DMS153 (cell line): ENCODE measurements around the gene SNX32.

Experiments
- DNase-seq: peaks from one replicate; lab custom pipeline; 2025; lab: John Stamatoyannopoulos, UW

Gene SNX32

DNA sequence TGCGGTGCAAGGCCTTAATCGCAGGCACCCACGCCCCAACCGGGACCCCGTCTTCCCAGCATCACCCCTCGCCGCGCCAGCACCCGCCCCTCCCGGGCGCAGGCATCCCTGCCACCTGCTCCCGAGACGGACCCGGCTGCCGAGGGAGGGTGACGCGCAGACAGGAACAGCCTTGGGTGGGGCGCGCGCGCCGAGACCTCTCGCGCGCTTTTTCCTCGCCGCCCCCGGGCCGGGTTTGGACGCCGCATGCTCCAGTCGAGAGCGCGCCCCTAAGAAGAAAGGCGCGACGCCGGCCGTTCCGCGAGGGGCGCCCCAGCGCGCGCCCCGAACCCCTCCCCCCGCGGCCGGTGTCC, 23.7 kb downstream of the SNX32 start:
- DNase-seq: no peak

DNA sequence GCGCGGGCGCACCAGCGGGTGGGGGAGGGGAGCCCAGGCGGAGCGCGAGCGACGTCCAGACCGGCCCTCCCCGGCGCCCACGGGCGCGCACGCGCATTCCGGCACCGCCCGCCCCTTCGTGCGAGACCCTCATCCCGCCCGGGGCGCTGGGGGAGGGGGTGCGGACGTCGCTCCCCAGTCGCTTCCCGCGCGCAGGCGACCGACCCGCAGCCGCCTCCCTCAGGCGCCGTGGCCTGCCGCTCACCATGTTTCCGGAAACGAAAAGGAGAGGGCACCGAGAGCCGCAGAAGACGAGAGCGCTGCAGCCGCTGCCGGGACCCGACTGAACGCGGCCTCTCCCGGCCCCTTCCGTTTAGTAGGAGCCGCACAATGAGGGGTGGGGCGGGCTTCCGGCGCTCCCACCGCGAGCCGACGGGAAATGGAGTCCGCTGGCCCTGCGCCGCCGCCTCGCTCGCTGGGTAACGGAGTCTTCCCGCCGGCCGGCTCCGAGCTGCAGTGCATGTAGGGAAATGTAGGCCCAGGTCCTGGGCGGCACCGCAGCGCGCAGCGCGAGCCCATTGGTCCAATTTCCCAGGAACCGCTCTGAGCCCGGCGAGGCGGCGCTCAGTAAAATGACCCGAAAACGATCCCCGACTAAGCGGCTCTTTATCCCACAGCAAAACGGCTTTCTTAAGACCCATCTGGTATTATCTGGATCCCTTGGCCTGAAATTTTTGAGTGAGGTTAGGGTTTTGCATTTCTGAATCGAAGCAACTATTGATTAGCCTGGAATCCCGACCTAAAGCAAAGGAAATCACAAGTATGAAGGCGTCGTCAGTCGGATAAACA, 24.3 kb downstream of the SNX32 start, which contains the start of gene CFL1:
CFL1 (minus strand) TSS at position 328 of the 828 bp plus-strand sequence; CDS start at position 247, 81 bp downstream.
- DNase-seq: peak; percentile 97

DNA sequence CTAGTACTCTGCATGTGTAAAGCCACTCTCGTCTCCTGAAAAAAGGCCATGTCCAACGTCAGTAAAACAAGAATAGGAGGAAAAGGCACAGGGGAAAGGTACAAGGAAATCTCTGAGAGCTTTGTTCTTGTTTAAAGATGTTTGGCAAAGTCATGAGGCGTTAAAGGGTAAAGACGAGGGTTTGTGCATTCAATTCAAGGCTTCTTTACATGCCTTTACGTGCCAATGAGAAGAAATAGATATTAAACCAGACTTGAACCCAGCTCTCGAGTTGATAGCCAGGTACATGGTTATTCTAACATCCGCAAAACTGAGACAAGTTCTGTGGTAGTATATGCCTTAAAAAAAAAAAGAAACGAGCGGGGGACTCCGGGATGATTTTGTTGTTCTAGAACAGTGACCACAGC, 24.9 kb downstream of the SNX32 start:
- DNase-seq: no peak

DNA sequence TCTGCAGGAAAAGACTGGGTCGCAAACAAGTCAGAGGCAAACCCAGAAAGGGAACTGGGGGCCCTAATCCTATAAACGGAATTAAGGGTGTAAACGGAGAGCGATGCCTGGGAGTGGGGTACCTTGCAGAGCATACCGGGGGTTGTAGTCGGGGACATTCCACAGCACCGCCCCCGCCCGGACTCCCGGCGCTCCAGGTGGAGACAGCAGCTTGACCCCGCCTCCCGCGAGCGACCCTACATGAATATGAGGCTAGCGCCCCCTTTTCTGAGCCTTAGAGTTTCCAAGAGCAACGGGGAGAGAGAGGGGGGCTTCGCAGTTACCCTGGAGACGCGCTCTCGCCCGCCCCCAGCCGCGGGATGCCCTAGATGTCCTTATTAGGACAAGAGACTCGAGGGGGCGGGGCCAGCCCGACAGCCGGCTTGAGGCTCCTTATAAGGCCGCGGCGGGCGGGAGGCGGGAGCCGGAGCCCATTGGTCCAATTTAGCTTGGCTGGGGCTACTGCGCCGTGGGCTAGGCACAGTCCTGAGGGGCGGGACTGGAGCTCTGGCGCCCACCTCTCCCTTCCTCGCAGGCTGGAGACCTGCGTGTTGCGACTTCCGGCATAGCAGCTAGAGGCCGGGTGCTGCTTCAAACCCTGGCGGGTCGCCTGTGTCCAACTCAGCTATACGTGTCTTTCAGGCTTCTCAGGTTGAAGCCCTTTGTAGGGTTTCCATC, 25.5 kb downstream of the SNX32 start:
- peak; percentile 98 for DNase-seq

DNA sequence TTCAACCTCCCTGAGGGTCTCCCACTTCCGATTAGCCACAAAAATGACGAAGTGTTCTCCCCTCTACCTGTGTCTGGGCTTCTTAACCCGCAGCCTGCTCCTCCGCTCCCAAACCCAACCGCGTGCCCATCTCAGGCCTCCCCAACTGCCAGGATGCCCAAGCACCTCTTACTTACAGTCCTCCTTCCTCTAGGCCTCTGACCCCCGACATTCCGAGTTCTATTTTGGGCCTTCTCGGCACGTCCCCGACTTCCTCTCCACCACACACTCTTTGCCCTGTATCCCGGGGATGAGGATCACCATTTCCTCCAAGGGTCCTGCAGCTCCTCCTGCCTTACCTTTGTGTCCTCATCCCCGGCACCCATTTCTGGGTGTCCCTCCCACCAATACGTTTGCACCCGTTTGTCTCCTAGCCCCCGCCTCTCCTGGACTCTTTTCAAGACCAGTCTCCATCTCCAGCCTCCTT, 26.1 kb downstream of the SNX32 start:
- no peak for DNase-seq

DNA sequence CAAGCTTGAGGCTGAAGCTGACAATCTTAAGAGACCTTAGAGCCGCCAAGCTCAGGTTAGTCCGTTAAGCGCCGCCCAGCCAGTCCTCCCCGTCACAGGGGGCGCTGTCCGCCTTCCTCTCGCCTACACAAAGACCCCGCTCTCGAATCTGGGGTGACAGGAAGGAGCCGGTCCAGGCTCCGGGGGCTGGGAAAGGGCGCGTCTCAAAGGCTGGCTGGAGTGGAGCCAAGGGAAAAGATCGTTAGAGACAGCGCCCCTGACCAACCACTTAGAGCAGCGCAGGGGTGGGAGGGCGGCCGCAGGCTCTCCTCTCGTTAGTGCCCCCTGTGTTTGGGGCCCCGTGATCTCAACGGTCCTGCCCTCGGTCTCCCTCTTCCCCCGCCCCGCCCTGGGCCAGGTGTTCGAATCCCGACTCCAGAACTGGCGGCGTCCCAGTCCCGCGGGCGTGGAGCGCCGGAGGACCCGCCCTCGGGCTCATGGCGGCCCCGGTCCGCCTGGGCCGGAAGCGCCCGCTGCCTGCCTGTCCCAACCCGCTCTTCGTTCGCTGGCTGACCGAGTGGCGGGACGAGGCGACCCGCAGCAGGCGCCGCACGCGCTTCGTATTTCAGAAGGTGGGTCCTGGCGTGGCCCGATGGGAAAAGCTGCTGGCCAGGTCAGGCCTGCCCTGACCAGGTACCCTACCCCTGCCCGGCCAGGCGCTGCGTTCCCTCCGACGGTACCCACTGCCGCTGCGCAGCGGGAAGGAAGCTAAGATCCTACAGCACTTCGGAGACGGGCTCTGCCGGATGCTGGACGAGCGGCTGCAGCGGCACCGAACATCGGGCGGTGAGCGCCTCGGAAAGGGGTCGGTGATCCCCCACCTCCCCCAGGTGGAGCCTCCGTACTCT, 26.8 kb downstream of the SNX32 start, which contains the start of gene MUS81:
MUS81 (plus strand) TSS at position 156 of the 887 bp plus-strand sequence; CDS start at position 477, 321 bp downstream.
- peak; percentile 93 for DNase-seq

DNA sequence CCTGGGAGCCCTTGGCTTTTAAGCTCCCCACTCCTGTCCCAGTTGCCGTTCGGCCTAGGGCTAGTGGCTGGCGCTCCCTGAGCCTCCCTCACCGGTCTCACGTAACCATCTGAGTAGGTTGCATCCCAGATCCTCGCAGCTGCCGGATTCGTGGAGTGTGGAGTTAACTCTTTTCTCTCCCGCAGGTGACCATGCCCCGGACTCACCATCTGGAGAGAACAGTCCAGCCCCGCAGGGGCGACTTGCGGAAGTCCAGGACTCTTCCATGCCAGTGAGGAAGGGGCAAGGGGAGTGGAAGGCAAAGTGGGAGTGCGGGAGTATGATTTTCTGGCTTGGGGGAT, 27.4 kb downstream of the SNX32 start:
- DNase-seq: no peak

DNA sequence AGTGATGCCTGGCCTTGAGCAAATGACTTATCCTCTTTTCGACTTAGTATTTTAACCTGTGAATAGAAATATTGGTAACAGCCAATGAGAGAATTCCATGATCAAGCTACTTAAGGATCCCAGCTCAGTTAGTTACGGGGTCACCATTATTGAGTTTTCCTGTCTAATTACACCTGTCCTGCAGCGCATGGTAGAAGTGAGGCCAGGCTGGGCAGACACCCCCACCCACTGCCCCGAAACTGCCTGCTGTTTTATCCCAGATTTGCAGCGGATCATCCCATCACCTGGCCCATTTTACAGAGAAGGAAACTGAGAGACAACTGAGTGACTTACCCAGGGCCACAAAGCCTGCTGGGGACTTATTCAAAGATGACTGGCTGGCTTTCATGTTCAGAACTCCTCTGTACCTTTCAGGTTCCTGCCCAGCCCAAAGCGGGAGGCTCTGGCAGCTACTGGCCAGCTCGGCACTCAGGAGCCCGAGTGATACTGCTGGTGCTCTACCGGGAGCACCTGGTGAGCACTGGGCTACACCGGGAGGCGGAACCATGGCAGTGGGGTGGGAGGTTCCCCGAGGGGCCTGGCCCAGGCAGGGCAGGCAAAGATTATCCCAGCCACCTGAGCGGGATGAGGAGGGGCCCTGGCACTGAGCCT, 27.9 kb downstream of the SNX32 start:
- DNase-seq: no peak

DNA sequence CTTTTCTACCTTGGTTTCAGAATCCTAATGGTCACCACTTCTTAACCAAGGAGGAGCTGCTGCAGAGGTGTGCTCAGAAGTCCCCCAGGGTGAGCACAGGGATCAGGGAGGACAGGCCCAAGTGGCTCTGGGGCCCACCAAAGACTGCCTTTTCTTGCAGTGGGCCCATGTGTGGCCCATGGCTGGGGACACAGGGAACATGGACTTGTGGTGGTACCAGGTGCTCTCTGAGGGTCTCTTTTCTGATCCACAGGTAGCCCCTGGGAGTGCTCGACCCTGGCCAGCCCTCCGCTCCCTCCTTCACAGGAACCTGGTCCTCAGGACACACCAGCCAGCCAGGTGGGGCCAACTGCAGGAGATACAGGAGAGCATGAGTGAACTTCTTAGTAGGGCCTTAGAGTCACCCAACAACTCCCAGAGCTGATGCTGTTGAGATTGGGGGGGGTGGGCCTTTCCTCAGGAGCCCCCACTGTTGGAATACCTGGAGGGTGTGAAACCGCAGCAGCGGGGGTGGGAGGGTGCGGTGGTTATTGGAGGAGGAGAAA, 28.5 kb downstream of the SNX32 start:
- no peak for DNase-seq

DNA sequence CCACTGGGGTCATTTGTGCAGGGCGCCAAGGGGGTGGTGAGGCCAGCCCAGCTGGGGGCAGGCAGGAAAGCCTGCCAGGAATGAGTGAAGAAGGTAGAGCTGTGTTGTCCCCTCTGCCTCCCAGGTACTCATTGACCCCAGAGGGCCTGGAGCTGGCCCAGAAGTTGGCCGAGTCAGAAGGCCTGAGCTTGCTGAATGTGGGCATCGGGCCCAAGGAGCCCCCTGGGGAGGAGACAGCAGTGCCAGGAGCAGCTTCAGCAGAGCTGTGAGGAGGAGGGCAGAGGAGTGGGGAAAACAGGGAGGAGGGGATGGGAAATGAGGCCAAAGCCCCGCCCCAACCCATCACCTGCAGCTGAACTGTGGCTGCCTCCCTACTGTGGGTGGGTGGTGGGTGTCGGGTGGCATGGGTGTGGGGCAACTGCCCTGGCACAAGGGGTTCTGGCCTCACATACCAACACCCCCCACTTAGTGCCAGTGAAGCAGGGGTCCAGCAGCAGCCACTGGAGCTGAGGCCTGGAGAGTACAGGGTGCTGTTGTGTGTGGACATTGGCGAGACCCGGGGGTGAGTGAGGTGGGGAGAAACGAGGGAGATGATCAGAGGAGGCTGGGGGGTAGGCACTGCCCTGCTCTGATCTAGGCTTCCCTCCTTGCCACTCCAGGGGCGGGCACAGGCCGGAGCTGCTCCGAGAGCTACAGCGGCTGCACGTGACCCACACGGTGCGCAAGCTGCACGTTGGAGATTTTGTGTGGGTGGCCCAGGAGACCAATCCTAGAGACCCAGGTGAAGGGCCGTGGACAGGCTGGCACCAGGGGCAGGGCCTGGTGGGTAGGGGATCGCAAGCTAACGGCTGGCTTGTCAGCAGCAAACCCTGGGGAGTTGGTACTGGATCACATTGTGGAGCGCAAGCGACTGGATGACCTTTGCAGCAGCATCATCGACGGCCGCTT, 29.5 kb downstream of the SNX32 start:
- DNase-seq: no peak

DNA sequence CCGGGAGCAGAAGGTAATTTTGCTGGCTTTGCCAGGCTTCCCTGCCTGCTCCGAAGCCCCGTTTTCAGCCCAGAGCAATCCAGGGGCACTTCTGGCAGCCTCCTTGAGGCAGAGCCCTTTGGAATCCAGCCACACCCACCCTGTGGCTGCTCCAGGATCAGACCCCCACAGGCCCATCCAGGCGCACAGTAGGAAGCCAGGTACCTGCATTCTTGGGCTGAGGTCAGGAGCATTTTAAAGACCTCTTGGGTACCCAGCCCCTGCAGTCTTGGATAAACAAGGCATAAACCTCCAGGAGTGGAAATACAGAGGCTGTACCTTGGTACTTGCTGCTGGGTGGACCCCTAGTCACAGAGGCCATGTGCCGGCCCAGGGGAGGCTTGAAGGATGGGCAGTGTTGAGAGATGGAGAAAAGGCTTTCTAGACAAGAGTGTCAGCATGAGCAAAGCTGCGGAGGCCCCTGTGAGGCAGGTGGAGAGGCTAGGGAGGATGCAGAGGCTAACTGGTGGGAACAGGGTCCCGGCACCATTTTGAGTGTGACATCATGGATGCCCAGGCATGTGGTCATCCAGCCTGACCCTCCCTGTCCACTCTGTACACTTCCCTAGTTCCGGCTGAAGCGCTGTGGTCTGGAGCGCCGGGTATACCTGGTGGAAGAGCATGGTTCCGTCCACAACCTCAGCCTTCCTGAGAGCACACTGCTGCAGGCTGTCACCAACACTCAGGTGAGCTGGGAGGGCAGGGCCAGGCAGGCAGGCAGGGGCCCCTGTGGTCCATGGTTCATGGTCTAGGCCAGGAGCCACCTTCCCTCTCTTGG, 30.3 kb downstream of the SNX32 start:
- DNase-seq: no peak

DNA sequence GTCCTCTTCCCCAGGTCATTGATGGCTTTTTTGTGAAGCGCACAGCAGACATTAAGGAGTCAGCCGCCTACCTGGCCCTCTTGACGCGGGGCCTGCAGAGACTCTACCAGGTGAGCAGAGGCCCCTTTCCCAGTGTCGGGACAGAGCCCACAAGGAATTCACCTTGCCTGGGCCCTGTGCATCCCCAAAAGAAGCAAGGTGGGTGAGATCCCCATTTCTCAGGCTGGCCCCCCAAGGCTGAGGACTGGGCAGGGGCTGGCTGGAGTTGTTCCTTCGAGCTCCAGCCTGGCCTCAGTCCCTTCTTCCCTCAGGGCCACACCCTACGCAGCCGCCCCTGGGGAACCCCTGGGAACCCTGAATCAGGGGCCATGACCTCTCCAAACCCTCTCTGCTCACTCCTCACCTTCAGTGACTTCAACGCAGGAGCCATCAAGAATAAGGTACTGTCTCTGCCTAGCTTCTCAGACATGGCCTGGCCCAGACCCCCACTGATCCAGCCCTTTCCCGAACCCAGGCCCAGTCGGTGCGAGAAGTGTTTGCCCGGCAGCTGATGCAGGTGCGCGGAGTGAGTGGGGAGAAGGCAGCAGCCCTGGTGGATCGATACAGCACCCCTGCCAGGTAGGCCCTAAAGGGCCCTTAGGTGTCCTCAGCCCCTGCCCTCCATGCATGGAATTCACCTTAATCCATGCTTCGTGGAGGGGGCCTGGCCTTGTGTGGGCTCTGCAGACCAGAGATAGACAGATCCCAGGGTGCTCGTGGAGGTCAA, 31.1 kb downstream of the SNX32 start:
- DNase-seq: no peak

DNA sequence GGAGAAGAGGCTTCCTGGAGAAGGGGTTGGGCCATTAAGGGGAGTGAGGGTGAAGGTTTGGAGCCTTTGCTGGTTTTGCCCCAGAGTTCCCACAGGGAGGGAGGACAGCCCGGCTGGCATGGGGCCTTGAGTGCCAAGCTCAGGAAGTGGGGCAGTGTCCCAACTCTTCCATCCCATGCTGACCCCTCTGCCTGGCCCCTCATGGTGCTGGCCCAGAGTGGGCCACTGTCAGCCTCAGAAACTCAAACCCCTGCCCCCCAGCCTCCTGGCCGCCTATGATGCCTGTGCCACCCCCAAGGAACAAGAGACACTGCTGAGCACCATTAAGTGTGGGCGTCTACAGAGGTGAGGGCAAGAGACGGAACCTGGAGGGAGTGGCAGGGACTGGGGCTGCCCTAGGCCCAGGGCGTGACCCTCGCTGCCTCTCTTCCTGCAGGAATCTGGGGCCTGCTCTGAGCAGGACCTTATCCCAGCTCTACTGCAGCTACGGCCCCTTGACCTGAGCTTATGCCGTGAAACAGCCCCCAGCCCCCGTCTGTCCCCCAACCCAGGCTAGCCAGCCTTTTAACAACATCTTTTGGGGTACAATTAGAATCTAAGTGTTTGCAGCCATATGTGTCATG, 31.9 kb downstream of the SNX32 start:
- DNase-seq: no peak

DNA sequence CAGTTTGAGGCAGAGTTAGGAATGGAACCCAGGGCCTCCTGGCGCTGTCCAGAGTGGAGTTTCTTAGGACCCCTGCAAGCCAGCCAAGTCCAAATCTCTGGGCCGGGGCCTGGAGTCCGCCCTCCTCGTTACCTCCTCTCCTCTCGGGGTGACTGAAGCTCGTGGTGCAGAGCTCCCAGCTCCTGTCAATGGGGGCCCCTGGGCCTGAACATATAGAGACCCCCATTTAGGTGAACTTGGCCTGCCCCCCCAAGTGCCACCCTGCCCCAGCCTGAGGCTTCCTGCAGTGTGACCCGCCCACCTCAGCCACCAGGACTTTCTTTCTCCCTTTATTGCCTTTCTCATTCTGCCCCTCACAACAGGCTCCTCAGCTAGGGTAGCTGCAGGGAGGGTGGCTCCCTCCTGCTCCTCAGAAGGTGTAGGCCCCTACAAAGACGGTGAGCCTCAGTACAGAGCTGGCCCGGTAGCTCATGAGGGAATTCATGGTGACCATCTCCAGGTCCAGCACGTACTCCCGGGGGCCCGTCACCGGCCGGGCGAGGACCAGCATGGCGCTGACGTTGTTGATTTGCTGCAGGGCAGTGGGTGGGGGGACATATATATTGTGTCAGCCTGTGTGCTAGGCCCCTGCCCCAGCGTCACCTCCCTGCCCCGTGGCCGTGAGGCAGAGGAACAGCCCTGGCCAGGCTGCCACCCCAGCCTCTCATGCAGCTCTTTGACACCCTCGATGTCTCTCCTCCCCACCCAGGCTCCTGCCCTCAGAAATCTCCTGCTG, 32.9 kb downstream of the SNX32 start:
- no peak for DNase-seq

DNA sequence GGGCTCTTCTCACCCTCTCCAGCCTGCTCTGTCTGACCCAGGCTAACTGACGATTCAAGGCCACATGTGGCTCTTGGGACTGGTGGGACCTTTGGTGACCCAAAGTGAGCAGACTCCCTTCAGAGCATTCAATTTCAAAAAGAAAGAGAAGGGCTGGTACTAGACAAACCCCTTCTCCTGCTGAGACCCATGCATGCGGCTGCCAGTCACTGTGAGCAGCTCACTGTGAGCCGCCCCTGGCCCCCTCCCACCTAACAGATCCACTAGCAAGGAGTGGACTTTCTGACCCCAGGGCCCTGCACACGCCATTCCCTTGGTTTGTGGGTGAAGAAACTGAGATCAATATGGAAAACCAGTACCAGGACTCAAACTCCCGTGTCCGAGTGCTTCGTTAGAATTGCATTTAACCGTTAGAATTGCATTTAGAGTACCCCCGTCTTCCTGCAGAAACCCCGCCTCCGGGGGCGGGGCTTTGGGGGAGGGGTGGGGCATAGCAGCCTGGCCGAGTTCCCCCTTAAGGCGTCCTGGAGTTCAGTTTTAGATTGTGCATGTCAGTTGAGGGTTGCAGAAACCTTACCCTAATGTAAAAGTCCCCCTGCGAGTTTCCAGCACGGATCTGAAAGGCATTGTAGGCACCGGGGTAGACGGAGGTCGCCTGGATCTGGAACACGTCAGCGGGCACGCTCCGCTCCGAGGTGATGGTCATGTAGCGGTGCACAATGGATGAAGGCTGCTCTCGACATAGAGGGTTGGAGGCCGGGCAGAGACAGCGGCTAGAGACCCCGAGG, 33.7 kb downstream of the SNX32 start:
- DNase-seq: no peak

DNA sequence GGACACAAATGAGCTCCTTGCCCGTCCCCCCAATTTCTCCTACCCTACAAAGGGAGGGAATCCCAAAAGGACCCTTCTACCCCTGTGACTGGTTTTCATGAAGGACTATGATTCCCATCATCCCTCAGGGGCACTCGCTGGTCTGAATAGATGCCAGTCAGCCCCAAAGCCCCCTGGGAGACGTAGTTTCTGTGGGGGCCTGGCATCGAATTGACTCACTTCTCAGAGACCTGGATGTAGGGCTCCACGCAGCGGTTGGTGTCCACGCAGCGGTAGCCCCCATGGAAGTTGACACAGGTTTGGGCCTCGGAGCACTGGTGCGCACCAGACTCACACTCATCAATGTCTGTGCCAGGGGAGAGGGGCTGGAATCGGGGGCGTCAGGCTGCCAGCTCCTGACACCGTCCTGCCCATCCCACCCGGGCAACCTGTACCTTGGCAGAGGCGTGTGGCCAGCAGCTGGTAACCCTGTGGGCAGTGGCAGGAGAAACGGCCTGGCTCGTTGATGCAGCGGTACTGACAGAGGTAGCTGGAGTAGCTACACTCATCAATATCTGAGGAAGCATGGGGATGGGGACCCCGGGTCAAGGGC, 34.4 kb downstream of the SNX32 start:
- no peak for DNase-seq
